Metanephros (tissue), 1 donor: ENCODE data around the gene HBG1. TPM values are rescaled to one million over a fixed set of nuclear protein-coding genes. Genes with fewer than 3 reads are reported as not detected.

ENCODE experiments used
- total RNA-seq: library from RNA; depleted of rRNA; stranded (reverse); fragments of >200 nt; gene quantifications from one replicate; pipeline ENCODE4 v1.2.3, GENCODE V29; 2014

The HBG1 gene
- total RNA-seq, result 65.3 TPM

DNA sequence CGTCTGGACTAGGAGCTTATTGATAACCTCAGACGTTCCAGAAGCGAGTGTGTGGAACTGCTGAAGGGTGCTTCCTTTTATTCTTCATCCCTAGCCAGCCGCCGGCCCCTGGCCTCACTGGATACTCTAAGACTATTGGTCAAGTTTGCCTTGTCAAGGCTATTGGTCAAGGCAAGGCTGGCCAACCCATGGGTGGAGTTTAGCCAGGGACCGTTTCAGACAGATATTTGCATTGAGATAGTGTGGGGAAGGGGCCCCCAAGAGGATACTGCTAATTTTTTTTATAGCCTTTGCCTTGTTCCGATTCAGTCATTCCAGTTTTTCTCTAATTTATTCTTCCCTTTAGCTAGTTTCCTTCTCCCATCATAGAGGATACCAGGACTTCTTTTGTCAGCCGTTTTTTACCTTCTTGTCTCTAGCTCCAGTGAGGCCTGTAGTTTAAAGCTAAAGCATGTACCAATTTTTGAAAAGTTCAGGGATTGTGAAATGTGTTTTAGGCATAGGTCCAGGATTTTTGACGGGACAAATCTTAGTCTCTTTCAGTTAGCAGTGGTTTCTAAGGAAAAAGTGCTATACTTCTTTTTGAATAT, at the start of gene HBG1:
TSS of gene HBG1 (minus strand) at position 51 of the 590 bp plus-strand sequence. CDS start 53 bp downstream, outside the sequence.

DNA sequence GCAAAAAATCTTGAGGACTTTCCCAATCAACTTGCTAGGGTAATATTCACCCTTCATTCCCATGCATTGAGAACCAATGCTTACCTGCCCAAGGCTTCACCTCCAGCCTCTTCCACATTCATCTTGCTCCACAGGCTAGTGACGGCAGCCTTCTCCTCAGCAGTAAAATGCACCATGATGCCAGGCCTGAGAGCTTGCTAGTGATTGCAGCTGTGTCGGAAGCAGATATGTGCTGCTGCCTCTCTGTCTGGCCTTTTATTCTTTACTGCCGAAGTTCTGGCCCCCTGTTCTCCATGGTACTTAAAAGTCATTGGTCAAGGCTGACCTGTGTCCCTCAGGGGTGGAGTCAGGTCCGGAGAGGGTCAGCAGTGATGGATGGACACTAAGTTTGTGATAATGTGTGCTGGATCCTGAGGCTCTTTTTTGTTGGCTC, 20.1 kb upstream of the HBG1 start, which contains the start of gene HBE1:
TSS of gene HBE1 (minus strand) at position 231 of the 433 bp plus-strand sequence. CDS start at position 176, 55 bp downstream.

DNA sequence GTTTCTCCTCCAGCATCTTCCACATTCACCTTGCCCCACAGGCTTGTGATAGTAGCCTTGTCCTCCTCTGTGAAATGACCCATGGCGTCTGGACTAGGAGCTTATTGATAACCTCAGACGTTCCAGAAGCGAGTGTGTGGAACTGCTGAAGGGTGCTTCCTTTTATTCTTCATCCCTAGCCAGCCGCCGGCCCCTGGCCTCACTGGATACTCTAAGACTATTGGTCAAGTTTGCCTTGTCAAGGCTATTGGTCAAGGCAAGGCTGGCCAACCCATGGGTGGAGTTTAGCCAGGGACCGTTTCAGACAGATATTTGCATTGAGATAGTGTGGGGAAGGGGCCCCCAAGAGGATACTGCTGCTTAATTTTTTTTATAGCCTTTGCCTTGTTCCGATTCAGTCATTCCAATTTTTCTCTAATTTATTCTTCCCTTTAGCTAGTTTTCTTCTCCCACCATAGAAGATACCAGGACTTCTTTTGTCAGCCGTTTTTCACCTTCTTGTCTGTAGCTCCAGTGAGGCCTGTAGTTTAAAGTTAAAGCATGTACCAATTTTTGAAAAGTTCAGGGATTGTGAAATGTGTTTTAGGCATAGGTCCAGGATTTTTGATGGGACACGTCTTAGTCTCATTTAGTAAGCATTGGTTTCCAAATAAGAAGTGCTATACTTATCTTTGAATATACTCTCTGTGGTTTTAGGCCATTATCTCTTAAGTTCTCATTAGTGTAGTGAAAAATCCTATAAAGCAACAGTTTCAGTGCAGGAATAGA, 5.2 kb upstream of the HBG1 start, which contains the start of gene HBG2:
TSS of gene HBG2 (minus strand) at position 136 of the 768 bp plus-strand sequence. CDS start at position 83, 53 bp downstream.

DNA sequence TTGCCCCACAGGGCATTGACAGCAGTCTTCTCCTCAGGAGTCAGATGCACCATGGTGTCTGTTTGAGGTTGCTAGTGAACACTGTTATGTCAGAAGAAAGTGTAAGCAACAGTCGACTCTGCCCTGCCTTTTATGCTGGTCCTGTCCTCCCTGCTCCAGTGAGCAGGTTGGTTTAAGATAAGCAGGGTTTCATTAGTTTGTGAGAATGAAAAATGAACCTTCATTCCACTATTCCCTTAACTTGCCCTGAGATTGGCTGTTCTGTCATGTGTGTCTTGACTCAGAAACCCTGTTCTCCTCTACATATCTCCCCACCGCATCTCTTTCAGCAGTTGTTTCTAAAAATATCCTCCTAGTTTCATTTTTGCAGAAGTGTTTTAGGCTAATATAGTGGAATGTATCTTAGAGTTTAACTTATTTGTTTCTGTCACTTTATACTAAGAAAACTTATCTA, 15.2 kb downstream of the HBG1 start, which contains the start of gene HBD:
TSS of gene HBD (minus strand) at position 103 of the 454 bp plus-strand sequence. CDS start at position 53, 50 bp downstream.

DNA sequence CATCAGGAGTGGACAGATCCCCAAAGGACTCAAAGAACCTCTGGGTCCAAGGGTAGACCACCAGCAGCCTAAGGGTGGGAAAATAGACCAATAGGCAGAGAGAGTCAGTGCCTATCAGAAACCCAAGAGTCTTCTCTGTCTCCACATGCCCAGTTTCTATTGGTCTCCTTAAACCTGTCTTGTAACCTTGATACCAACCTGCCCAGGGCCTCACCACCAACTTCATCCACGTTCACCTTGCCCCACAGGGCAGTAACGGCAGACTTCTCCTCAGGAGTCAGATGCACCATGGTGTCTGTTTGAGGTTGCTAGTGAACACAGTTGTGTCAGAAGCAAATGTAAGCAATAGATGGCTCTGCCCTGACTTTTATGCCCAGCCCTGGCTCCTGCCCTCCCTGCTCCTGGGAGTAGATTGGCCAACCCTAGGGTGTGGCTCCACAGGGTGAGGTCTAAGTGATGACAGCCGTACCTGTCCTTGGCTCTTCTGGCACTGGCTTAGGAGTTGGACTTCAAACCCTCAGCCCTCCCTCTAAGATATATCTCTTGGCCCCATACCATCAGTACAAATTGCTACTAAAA, 22.8 kb downstream of the HBG1 start, which contains the start of gene HBB:
TSS of gene HBB (minus strand) at position 340 of the 579 bp plus-strand sequence. CDS start at position 290, 50 bp downstream.

DNA sequence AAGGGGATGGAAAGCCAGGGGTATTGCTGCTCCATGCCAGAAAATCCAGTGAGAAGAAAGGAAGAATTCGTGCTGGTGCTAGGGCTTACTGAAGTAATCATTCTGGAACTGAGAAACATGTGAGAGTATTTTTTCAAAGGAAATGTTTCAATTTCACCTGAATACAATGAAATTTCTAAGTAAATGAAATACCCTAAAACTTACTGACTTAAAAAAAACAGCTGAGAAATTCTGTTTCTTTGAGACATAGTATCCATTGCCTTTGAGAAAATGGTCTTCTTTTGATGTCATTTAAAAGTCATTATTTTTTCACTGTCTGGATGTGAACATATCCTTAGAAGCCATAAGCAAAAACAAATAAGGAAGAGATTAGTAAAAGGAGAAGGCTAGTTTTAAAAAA, 49.1 kb downstream of the HBG1 start, which contains the start of gene OR51V1:
TSS of gene OR51V1 (minus strand) at position 101 of the 400 bp plus-strand sequence. CDS start at position 101, 0 bp downstream.

Other genes starting within 250 kb of the HBG1 start
- gene OR52J3, start 203.3 kb downstream of the HBG1 start, total RNA-seq, result not detected
- gene OR52E2, start 190.2 kb downstream of the HBG1 start, total RNA-seq, result not detected
- not detected for gene OR52E1, start 180.3 kb downstream of the HBG1 start, total RNA-seq
- not detected for gene OR52A5, start 111.5 kb downstream of the HBG1 start, total RNA-seq
- gene OR52A1, start 95.1 kb downstream of the HBG1 start, total RNA-seq, result not detected
- gene OR51V1, start 49.2 kb downstream of the HBG1 start, total RNA-seq, result not detected
- 1,761 TPM for gene HBB, start 22.8 kb downstream of the HBG1 start, total RNA-seq
- gene HBD, start 15.4 kb downstream of the HBG1 start, total RNA-seq, result 1.3 TPM
- 14,762 TPM for gene HBG2, start 4.9 kb upstream of the HBG1 start, total RNA-seq
- 23.8 TPM for gene HBE1, start 20.1 kb upstream of the HBG1 start, total RNA-seq
- 1.5 TPM for gene OR51B4, start 52.1 kb upstream of the HBG1 start, total RNA-seq
- 0.47 TPM for gene OR51B2, start 74.4 kb upstream of the HBG1 start, total RNA-seq
- gene OR51B5, start 93.7 kb upstream of the HBG1 start, total RNA-seq, result 2.3 TPM
- not detected for gene OR51B6, start 101.7 kb upstream of the HBG1 start, total RNA-seq
- gene OR51M1, start 134.0 kb upstream of the HBG1 start, total RNA-seq, result not detected
- gene OR51Q1, start 172.3 kb upstream of the HBG1 start, total RNA-seq, result not detected
- 0.64 TPM for gene OR51I1, start 191.7 kb upstream of the HBG1 start, total RNA-seq
- not detected for gene OR51I2, start 199.5 kb upstream of the HBG1 start, total RNA-seq
- gene OR52D1, start 238.8 kb upstream of the HBG1 start, total RNA-seq, result not detected